H1 (cell line): Measurements from ENCODE around the gene IRGQ.

ENCODE experiments used
- ATF2 ChIP-seq: IDR thresholded peaks from 2 replicates; pipeline ENCODE4 v1.6.1; 2012; ENCODE audit warnings: low read length, inconsistent platforms
- CTBP2 ChIP-seq: IDR thresholded peaks from 2 replicates; pipeline ENCODE4 v1.7.0; 2011; ENCODE audit warnings: borderline replicate concordance, mild to moderate bottlenecking, moderate library complexity, mixed read lengths, low read length; ENCODE audit not compliant: insufficient read depth, insufficient read length
- CTCF ChIP-seq, 3 experiments: IDR thresholded peaks; 1 replicate in 2 of 3; 2 replicates in 1 of 3; pipeline versions ENCODE4 v1.5.1 to v1.6.1; 2011; ENCODE audit warnings: low read length in 3 of 3, mild to moderate bottlenecking in 3 of 3, inconsistent platforms in 2 of 3, low read depth in 1 of 3, moderate library complexity in 1 of 3; ENCODE audit not compliant: insufficient read depth in 1 of 3; ENCODE audit errors: control extremely low read depth in 1 of 3
- EGR1 ChIP-seq: IDR thresholded peaks from 2 replicates; pipeline ENCODE4 v1.6.1; 2011; ENCODE audit warnings: low read depth, low read length, borderline replicate concordance
- EP300 ChIP-seq, 2 experiments: IDR thresholded peaks; 1 replicate in 1 of 2; 2 replicates in 1 of 2; pipeline ENCODE4 v1.6.1; 2011 to 2012; ENCODE audit warnings: low read depth in 2 of 2, low read length in 2 of 2, mild to moderate bottlenecking in 2 of 2, borderline replicate concordance in 1 of 2, inconsistent platforms in 1 of 2, moderate library complexity in 1 of 2
- MAX ChIP-seq: IDR thresholded peaks from 2 replicates; pipeline ENCODE4 v1.6.1; 2012; ENCODE audit warnings: inconsistent platforms
- POLR2A ChIP-seq, 2 experiments: IDR thresholded peaks; 1 replicate in 1 of 2; 2 replicates in 1 of 2; pipeline ENCODE4 v1.6.1; 2011; ENCODE audit warnings: low read depth in 2 of 2, low read length in 2 of 2, mild to moderate bottlenecking in 2 of 2; ENCODE audit errors: control extremely low read depth in 1 of 2
- RFX5 ChIP-seq: IDR thresholded peaks from 2 replicates; pipeline ENCODE4 v1.6.1; 2011; ENCODE audit warnings: low read depth, low read length, improper control_type of control experiment, borderline replicate concordance
- SP1 ChIP-seq: IDR thresholded peaks from 2 replicates; pipeline ENCODE4 v1.6.1; 2011; ENCODE audit warnings: low read depth, low read length
- TAF1 ChIP-seq: IDR thresholded peaks from 2 replicates; pipeline ENCODE4 v1.6.1; 2011; ENCODE audit warnings: mild to moderate bottlenecking, low read depth, low read length
- YY1 ChIP-seq: IDR thresholded peaks from 2 replicates; pipeline ENCODE4 v1.6.1; 2011; ENCODE audit warnings: low read depth, mild to moderate bottlenecking, low read length

- no peak for TF ChIP-seq MAX
- no peak for TF ChIP-seq CTCF (IDR thresholded peaks at IDR 0.05; ENCODE audit: control extremely low read depth in 1 of 3, insufficient read depth in 1 of 3, low read depth in 1 of 3, low read length in 3 of 3)
- no peak for TF ChIP-seq SP1
- no peak for TF ChIP-seq YY1
- no peak for TF ChIP-seq EP300 (IDR thresholded peaks at IDR 0.05; ENCODE audit: borderline replicate concordance in 1 of 2, low read depth in 2 of 2, low read length in 2 of 2)
- no peak for TF ChIP-seq TAF1
- no peak for TF ChIP-seq RFX5
- TF ChIP-seq EGR1: no peak
- no peak for TF ChIP-seq ATF2
- TF ChIP-seq CTBP2: no peak
- no peak for TF ChIP-seq POLR2A (IDR thresholded peaks at IDR 0.05; ENCODE audit: control extremely low read depth in 1 of 2, low read depth in 2 of 2, low read length in 2 of 2)
Observed at GRCh38 chr19:43622956-43623355, 27.0 kb upstream of the IRGQ start.
